ENCODE measurements around the gene DHRS9.

Gene DHRS9

GRCh38 chr2:169029341-169029740 lies 40.0 kb upstream of the DHRS9 start:
- no peaks in the 10 kb centered on the region for H3K9me3 ChIP-seq (ENCODE audit: insufficient read depth, low read depth, low read length)
- no peak overlapping the region for H3K4ac ChIP-seq (ENCODE audit: low read depth, low read length)
- no peak overlapping the region for H3K27ac ChIP-seq (ENCODE audit: low read depth, low read length)
- no peak overlapping the region for H2BK12ac ChIP-seq (ENCODE audit: low read length)
- H2BK120ac ChIP-seq (ENCODE audit: insufficient read depth, low read length, poor library complexity): no peak overlapping the region
- H3K36me3 ChIP-seq (ENCODE audit: control insufficient read depth in 1 of 2, insufficient read depth in 2 of 2, low read length in 2 of 2): no peaks in the 10 kb centered on the region
- no peak overlapping the region for H4K12ac ChIP-seq (ENCODE audit: low read depth, low read length)
- H3K4me3 ChIP-seq (ENCODE audit: low read depth, low read length): no peak overlapping the region
- DNase-seq: no peak
- H3K14ac ChIP-seq (ENCODE audit: low read length): no peak overlapping the region
- no CpG with 5 or more reads among the region's 5 CpGs for WGBS (ENCODE audit: extremely low coverage, insufficient coverage, insufficient read length)
- no peak overlapping the region for H2AFZ ChIP-seq (ENCODE audit: insufficient read depth, low read length, poor library complexity)
- no peaks in the 10 kb centered on the region for H3K27me3 ChIP-seq (ENCODE audit: insufficient read depth, low read length)
- no peak overlapping the region for H3K18ac ChIP-seq (ENCODE audit: low read length)
- no peak overlapping the region for H3K9ac ChIP-seq (ENCODE audit: low read length)
- peaks cover 0 to 1% of the 10 kb centered on the region in 2 experiments for H3K4me1 ChIP-seq (ENCODE audit: control insufficient read depth in 1 of 2, insufficient read depth in 2 of 2, low read length in 2 of 2)
- H3K4me2 ChIP-seq (ENCODE audit: low read length): no peak overlapping the region
- H3K79me2 ChIP-seq (ENCODE audit: control insufficient read depth, insufficient read depth, low read length, poor library complexity): no peaks in the 10 kb centered on the region
- H2AK5ac ChIP-seq (ENCODE audit: low read length): no peak overlapping the region
- H3K79me1 ChIP-seq (ENCODE audit: low read length): no peaks in the 10 kb centered on the region
- H4K91ac ChIP-seq (ENCODE audit: low read depth, low read length): no peak overlapping the region
- H4K8ac ChIP-seq (ENCODE audit: low read depth, low read length): no peak overlapping the region
- H3K23ac ChIP-seq (ENCODE audit: low read length): no peak overlapping the region
- H2BK5ac ChIP-seq (ENCODE audit: low read depth, low read length, poor library complexity): no peak overlapping the region

GRCh38 chr2:169031202-169031601 lies 38.2 kb upstream of the DHRS9 start, which contains the start of gene ABCB11:
Gene ABCB11 (minus strand): TSS chr2:169031324. CDS start chr2:169018125, 13,199 bp downstream.
- Histone ChIP-seq H3K27me3 (ENCODE audit: insufficient read depth, low read length) (no peaks in the 10 kb centered on the region), H3K4ac (ENCODE audit: low read depth, low read length) (no peak within 1 kb of the TSS), H3K9me3 (ENCODE audit: insufficient read depth, low read depth, low read length) (no peaks in the 10 kb centered on the region), H3K79me2 (ENCODE audit: control insufficient read depth, insufficient read depth, low read length, poor library complexity) (no peaks in the 10 kb centered on the region), H2BK5ac (ENCODE audit: low read depth, low read length, poor library complexity) (no peak within 1 kb of the TSS), H3K9ac (ENCODE audit: low read length) (no peak within 1 kb of the TSS), H4K8ac (ENCODE audit: low read depth, low read length) (no peak within 1 kb of the TSS), H2AK5ac (ENCODE audit: low read length) (no peak within 1 kb of the TSS), H3K36me3 (ENCODE audit: control insufficient read depth in 1 of 2, insufficient read depth in 2 of 2, low read length in 2 of 2) (no peaks in the 10 kb centered on the region), H3K23ac (ENCODE audit: low read length) (no peak within 1 kb of the TSS), H3K14ac (ENCODE audit: low read length) (no peak within 1 kb of the TSS), H2AFZ (ENCODE audit: insufficient read depth, low read length, poor library complexity) (no peak within 1 kb of the TSS), H3K4me2 (ENCODE audit: low read length) (no peak within 1 kb of the TSS), H4K12ac (ENCODE audit: low read depth, low read length) (no peak within 1 kb of the TSS), H3K79me1 (ENCODE audit: low read length) (no peaks in the 10 kb centered on the region), H3K18ac (ENCODE audit: low read length) (no peak within 1 kb of the TSS), H2BK120ac (ENCODE audit: insufficient read depth, low read length, poor library complexity) (no peak within 1 kb of the TSS), H2BK12ac (ENCODE audit: low read length) (no peak within 1 kb of the TSS), H3K27ac (ENCODE audit: low read depth, low read length) (no peak within 1 kb of the TSS), H3K4me3 (ENCODE audit: low read depth, low read length) (no peak within 1 kb of the TSS), H4K91ac (ENCODE audit: low read depth, low read length) (no peak within 1 kb of the TSS), H3K4me1 (ENCODE audit: control insufficient read depth in 1 of 2, insufficient read depth in 2 of 2, low read length in 2 of 2) (peaks cover 0 to 1% of the 10 kb centered on the region in 2 experiments)
- WGBS (ENCODE audit: extremely low coverage, insufficient coverage, insufficient read length): no CpG with 5 or more reads among the region's 3 CpGs
- no peak for DNase-seq

- no peak overlapping the region for H3K4ac ChIP-seq (ENCODE audit: low read depth, low read length)
- no peaks in the 10 kb centered on the region for H3K36me3 ChIP-seq (ENCODE audit: control insufficient read depth in 1 of 2, insufficient read depth in 2 of 2, low read length in 2 of 2)
- no peak overlapping the region for H2BK120ac ChIP-seq (ENCODE audit: insufficient read depth, low read length, poor library complexity)
- no peaks in the 10 kb centered on the region for H3K9me3 ChIP-seq (ENCODE audit: insufficient read depth, low read depth, low read length)
- H3K14ac ChIP-seq (ENCODE audit: low read length): no peak overlapping the region
- H4K8ac ChIP-seq (ENCODE audit: low read depth, low read length): no peak overlapping the region
- no peak overlapping the region for H2AFZ ChIP-seq (ENCODE audit: insufficient read depth, low read length, poor library complexity)
- H3K27me3 ChIP-seq (ENCODE audit: insufficient read depth, low read length): no peaks in the 10 kb centered on the region
- H2BK5ac ChIP-seq (ENCODE audit: low read depth, low read length, poor library complexity): no peak overlapping the region
- peaks cover 0 to 1% of the 10 kb centered on the region in 2 experiments for H3K4me1 ChIP-seq (ENCODE audit: control insufficient read depth in 1 of 2, insufficient read depth in 2 of 2, low read length in 2 of 2)
- no peak overlapping the region for H3K27ac ChIP-seq (ENCODE audit: low read depth, low read length)
- H4K91ac ChIP-seq (ENCODE audit: low read depth, low read length): no peak overlapping the region
- H3K18ac ChIP-seq (ENCODE audit: low read length): no peak overlapping the region
- H2BK12ac ChIP-seq (ENCODE audit: low read length): no peak overlapping the region
- no peak overlapping the region for H2AK5ac ChIP-seq (ENCODE audit: low read length)
- no peak overlapping the region for H3K4me3 ChIP-seq (ENCODE audit: low read depth, low read length)
- no peak for DNase-seq
- no peak overlapping the region for H3K23ac ChIP-seq (ENCODE audit: low read length)
- no peak overlapping the region for H4K12ac ChIP-seq (ENCODE audit: low read depth, low read length)
- no peak overlapping the region for H3K4me2 ChIP-seq (ENCODE audit: low read length)
- no peaks in the 10 kb centered on the region for H3K79me1 ChIP-seq (ENCODE audit: low read length)
- no peak overlapping the region for H3K9ac ChIP-seq (ENCODE audit: low read length)
- WGBS (ENCODE audit: extremely low coverage, insufficient coverage, insufficient read length): no CpG with 5 or more reads among the region's 1 CpG
- H3K79me2 ChIP-seq (ENCODE audit: control insufficient read depth, insufficient read depth, low read length, poor library complexity): no peaks in the 10 kb centered on the region
Measured at GRCh38 chr2:169034256-169034655, 35.1 kb upstream of the DHRS9 start.

GRCh38 chr2:169034984-169035544 lies 34.3 kb upstream of the DHRS9 start:
- H4K91ac ChIP-seq (ENCODE audit: low read depth, low read length): no peak overlapping the region
- no peak overlapping the region for H3K14ac ChIP-seq (ENCODE audit: low read length)
- no peak overlapping the region for H3K4me2 ChIP-seq (ENCODE audit: low read length)
- no peaks in the 10 kb centered on the region for H3K79me2 ChIP-seq (ENCODE audit: control insufficient read depth, insufficient read depth, low read length, poor library complexity)
- H3K18ac ChIP-seq (ENCODE audit: low read length): no peak overlapping the region
- no peaks in the 10 kb centered on the region for H3K9me3 ChIP-seq (ENCODE audit: insufficient read depth, low read depth, low read length)
- no peak overlapping the region for H4K8ac ChIP-seq (ENCODE audit: low read depth, low read length)
- H3K79me1 ChIP-seq (ENCODE audit: low read length): no peaks in the 10 kb centered on the region
- no peak overlapping the region for H4K12ac ChIP-seq (ENCODE audit: low read depth, low read length)
- DNase-seq: no peak
- H2AK5ac ChIP-seq (ENCODE audit: low read length): no peak overlapping the region
- H2BK120ac ChIP-seq (ENCODE audit: insufficient read depth, low read length, poor library complexity): no peak overlapping the region
- no peak overlapping the region for H3K27ac ChIP-seq (ENCODE audit: low read depth, low read length)
- H3K23ac ChIP-seq (ENCODE audit: low read length): no peak overlapping the region
- H2BK5ac ChIP-seq (ENCODE audit: low read depth, low read length, poor library complexity): no peak overlapping the region
- H3K36me3 ChIP-seq (ENCODE audit: control insufficient read depth in 1 of 2, insufficient read depth in 2 of 2, low read length in 2 of 2): no peaks in the 10 kb centered on the region
- no peak overlapping the region for H2AFZ ChIP-seq (ENCODE audit: insufficient read depth, low read length, poor library complexity)
- no peak overlapping the region for H3K9ac ChIP-seq (ENCODE audit: low read length)
- no peak overlapping the region for H3K4ac ChIP-seq (ENCODE audit: low read depth, low read length)
- peaks cover 0 to 1% of the 10 kb centered on the region in 2 experiments for H3K4me1 ChIP-seq (ENCODE audit: control insufficient read depth in 1 of 2, insufficient read depth in 2 of 2, low read length in 2 of 2)
- H3K27me3 ChIP-seq (ENCODE audit: insufficient read depth, low read length): no peaks in the 10 kb centered on the region
- H3K4me3 ChIP-seq (ENCODE audit: low read depth, low read length): no peak overlapping the region
- no peak overlapping the region for H2BK12ac ChIP-seq (ENCODE audit: low read length)

All from trophoblast cell (in vitro differentiated cells and primary cell).